HepG2 (cell line): Measurements from ENCODE around the gene KATNB1. TPM values are rescaled to one million over a fixed set of nuclear protein-coding genes. Genes with fewer than 3 reads are reported as not detected.

Experiments
- ARNT ChIP-seq: fragments of 450-650 bp; IDR thresholded peaks from 2 replicates; pipeline ENCODE4 v1.6.1; 2017
- CBX2 ChIP-seq, 2 experiments: fragments of 200-600 bp in 1 of 2; sonication (generic); formaldehyde crosslinking in 1 of 2; IDR thresholded peaks; 2 replicates each; pipeline versions ENCODE4 v1.7.0 to v1.8.1; 2018 to 2022; ENCODE audit warnings: low read depth in 2 of 2, low read length in 1 of 2, mild to moderate bottlenecking in 1 of 2, missing genetic modification reagents in 1 of 2
- ETV6 ChIP-seq: sonication (generic); formaldehyde crosslinking; conservative IDR thresholded peaks from 2 replicates; pipeline ENCODE4 v1.4.0; 2020; ENCODE audit warnings: missing genetic modification reagents
- FOXC1 ChIP-seq: sonication (generic); formaldehyde crosslinking; IDR thresholded peaks from 2 replicates; pipeline ENCODE4 v1.8.0; 2022; ENCODE audit warnings: mild to moderate bottlenecking, missing genetic modification reagents, borderline replicate concordance
- KLF6 ChIP-seq: IDR thresholded peaks from 2 replicates; pipeline ENCODE4 v1.8.0; 2016; ENCODE audit warnings: missing biosample characterization, missing genetic modification reagents
- NONO ChIP-seq, 2 experiments: fragments of 450-650 bp in 1 of 2; sonication (generic) in 1 of 2; formaldehyde crosslinking in 1 of 2; IDR thresholded peaks in 1 of 2; conservative IDR thresholded peaks in 1 of 2; 2 replicates each; pipeline versions ENCODE4 v1.6.1 to v1.8.0; 2017 to 2022; ENCODE audit warnings: mild to moderate bottlenecking in 1 of 2, missing genetic modification reagents in 1 of 2, moderate library complexity in 1 of 2
- SAFB2 ChIP-seq: sonication (generic); formaldehyde crosslinking; IDR thresholded peaks from 2 replicates; pipeline ENCODE4 v1.5.1; 2020; ENCODE audit warnings: missing genetic modification reagents, low read depth, mild to moderate bottlenecking, borderline replicate concordance
- SIX1 ChIP-seq: sonication (generic); formaldehyde crosslinking; IDR thresholded peaks from 2 replicates; pipeline ENCODE4 v1.4.0; 2020; ENCODE audit warnings: missing genetic modification reagents, borderline replicate concordance
- SP5 ChIP-seq: IDR thresholded peaks from 2 replicates; pipeline ENCODE4 v1.6.1; 2016; ENCODE audit warnings: low read depth, borderline replicate concordance
- SRSF4 ChIP-seq: fragments of 200-400 bp; formaldehyde crosslinking; IDR thresholded peaks from one replicate; pipeline ENCODE4 v1.6.1; 2018; ENCODE audit warnings: mild to moderate bottlenecking, low read depth, low read length, moderate library complexity; ENCODE audit not compliant: poor library complexity, severe bottlenecking
- ZKSCAN8 ChIP-seq: IDR thresholded peaks from 2 replicates; pipeline ENCODE4 v1.6.1; 2016; ENCODE audit warnings: borderline replicate concordance, missing genetic modification reagents, missing compliant biosample characterization
- ZMYM3 ChIP-seq: sonication (generic); formaldehyde crosslinking; IDR thresholded peaks from 2 replicates; pipeline ENCODE4 v1.5.1; 2020; ENCODE audit warnings: mild to moderate bottlenecking, missing genetic modification reagents
- ZNF10 ChIP-seq: sonication (generic); formaldehyde crosslinking; IDR thresholded peaks from 2 replicates; pipeline ENCODE4 v1.4.0; 2020; ENCODE audit warnings: mild to moderate bottlenecking, low read depth, missing genetic modification reagents, borderline replicate concordance
- ZNF234 ChIP-seq: sonication (generic); formaldehyde crosslinking; conservative IDR thresholded peaks from 2 replicates; pipeline ENCODE4 v1.5.1; 2020; ENCODE audit warnings: mild to moderate bottlenecking, missing genetic modification reagents
- ZNF570 ChIP-seq: sonication (generic); formaldehyde crosslinking; IDR thresholded peaks from 2 replicates; pipeline ENCODE4 v1.4.0; 2020; ENCODE audit warnings: mild to moderate bottlenecking, missing genetic modification reagents, borderline replicate concordance
- polyA plus RNA-seq, 8 experiments: library from polyadenylated mRNA; depleted of rRNA in 3 of 8; stranded (reverse) in 7 of 8; unstranded in 1 of 8; fragments of >200 nt; fragmentation: Illumina TruSeq in 4 of 8; extraction: Trizol in 4 of 8; gene quantifications; 2 replicates each; pipeline versions ENCODE4 v1.2.1 to v1.2.3, GENCODE V29; 2011 to 2016; ENCODE audit warnings: low read depth in 4 of 8, missing spikeins in 1 of 8, mixed read lengths in 1 of 8; ENCODE audit not compliant: insufficient read depth in 1 of 8
- total RNA-seq, 5 experiments: library from RNA; depleted of rRNA; stranded (reverse); fragments of >200 nt; fragmentation: Illumina TruSeq; extraction: Trizol; gene quantifications; 2 replicates each; pipeline ENCODE4 v1.2.3, GENCODE V29; 2016; ENCODE audit warnings: low read depth in 1 of 5
- TF ChIP-seq, protein P1 (sequence below): IDR thresholded peaks from 2 replicates; pipeline ENCODE4 v1.6.1; 2012; ENCODE audit warnings: low read depth, low read length, improper control_type of control experiment
- TF ChIP-seq, protein P2 (sequence below): sonication (generic); formaldehyde crosslinking; IDR thresholded peaks from 2 replicates; pipeline ENCODE4 v1.8.0; 2023; ENCODE audit warnings: mild to moderate bottlenecking, missing genetic modification reagents
- TF ChIP-seq, protein P3 (sequence below): IDR thresholded peaks from 2 replicates; pipeline ENCODE4 v1.6.1; 2016; ENCODE audit warnings: mild to moderate bottlenecking
- TF ChIP-seq, protein P4 (sequence below): IDR thresholded peaks from 2 replicates; pipeline ENCODE4 v1.6.1; 2012; ENCODE audit warnings: low read length, improper control_type of control experiment

KATNB1 gene
- total and polyA plus RNA-seq, 2 of the 13 experiments (the other 11 are each of a cell fraction or from before 2014, with no cell fraction given): 31.5 to 43.5 TPM

DNA sequence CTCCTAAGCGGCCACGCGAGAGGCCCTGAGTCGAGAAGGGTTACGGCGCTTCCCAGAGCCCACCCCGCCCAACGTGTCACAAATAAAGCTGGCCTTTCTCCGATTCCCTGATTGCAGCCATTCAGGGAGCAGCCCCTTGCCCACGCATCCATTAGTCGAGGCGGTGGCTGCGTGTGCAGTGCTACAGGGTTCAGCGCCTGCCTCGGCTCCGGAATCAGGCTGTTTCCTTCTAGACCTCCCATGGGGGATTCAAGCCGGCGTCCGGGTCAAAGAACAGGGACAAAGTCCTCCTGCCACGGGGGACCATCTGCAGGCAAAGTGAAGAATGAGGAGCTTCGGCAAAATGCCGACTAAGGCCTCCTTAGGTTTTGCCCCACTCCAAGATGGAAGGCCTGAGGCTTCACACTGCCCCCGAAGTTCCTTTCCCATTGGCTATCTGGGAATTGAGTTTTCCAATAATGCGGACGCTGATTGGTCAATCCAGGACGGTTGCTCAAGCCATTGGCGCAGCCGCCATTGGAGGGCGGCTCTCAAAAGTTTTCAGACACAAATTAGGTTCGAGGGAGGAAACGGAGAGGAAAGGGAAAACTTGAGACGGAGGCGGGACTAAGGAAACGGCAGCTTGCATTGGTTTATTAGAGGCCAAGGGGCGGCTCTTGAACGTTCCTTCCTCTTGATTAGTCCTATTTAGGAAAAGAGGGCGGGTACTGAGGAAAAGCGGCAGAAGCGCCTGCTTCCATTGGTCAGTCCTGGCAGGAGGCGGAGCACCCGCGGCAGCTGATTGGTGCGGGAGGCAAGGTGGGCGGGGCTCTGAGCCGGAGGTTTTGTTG lies 430 bp upstream of the KATNB1 start (continued):
- TF ChIP-seq, protein P1, sequence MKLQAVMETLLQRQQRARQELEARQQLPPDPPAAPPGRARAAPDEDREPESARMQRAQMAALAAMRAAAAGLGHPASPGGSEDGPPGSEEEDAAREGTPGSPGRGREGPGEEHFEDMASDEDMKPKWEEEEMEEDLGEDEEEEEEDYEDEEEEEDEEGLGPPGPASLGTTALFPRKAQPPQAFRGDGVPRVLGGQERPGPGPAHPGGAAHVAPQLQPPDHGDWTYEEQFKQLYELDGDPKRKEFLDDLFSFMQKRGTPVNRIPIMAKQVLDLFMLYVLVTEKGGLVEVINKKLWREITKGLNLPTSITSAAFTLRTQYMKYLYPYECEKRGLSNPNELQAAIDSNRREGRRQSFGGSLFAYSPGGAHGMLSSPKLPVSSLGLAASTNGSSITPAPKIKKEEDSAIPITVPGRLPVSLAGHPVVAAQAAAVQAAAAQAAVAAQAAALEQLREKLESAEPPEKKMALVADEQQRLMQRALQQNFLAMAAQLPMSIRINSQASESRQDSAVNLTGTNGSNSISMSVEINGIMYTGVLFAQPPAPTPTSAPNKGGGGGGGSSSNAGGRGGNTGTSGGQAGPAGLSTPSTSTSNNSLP: peak; percentile 54; the same call in 1 of the 2 replicates
- TF ChIP-seq SAFB2 (CRISPR knock-in tag) (no peak; the same call in 1 of the 2 replicates), ETV6 (no peak), ZNF10 (CRISPR knock-in tag) (no peak), ZNF570 (CRISPR knock-in tag) (no peak), SP5 (CRISPR knock-in tag) (peak; percentile 95), CBX2 (IDR thresholded peaks at IDR 0.05; ENCODE audit: low read depth, low read length) (no peak), CBX2 (CRISPR knock-in tag; IDR thresholded peaks at IDR 0.05; ENCODE audit: low read depth) (no peak), ZNF234 (CRISPR knock-in tag) (no peak), FOXC1 (CRISPR knock-in tag) (peak; percentile 60; the same call in 1 of the 2 replicates), ZMYM3 (CRISPR knock-in tag) (0 out of 2 replicates have a peak, but pooled peaks have one; percentile 4), NONO (IDR thresholded peaks at IDR 0.05) (no peak), NONO (CRISPR knock-in tag; conservative IDR thresholded peaks at IDR 0.05) (no peak; the same call in 1 of the 2 replicates), SIX1 (CRISPR knock-in tag) (0 out of 2 replicates have a peak, but pooled peaks have one; percentile 53), KLF6 (CRISPR knock-in tag) (no peak), ARNT (no peak), ZKSCAN8 (CRISPR knock-in tag) (no peak), SRSF4 (no peak)
- TF ChIP-seq, protein P2, sequence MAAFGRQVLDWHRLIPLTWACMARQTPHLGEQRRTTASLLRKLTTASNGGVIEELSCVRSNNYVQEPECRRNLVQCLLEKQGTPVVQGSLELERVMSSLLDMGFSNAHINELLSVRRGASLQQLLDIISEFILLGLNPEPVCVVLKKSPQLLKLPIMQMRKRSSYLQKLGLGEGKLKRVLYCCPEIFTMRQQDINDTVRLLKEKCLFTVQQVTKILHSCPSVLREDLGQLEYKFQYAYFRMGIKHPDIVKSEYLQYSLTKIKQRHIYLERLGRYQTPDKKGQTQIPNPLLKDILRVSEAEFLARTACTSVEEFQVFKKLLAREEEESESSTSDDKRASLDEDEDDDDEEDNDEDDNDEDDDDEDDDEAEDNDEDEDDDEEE (CRISPR knock-in tag): no peak
- TF ChIP-seq, protein P3, sequence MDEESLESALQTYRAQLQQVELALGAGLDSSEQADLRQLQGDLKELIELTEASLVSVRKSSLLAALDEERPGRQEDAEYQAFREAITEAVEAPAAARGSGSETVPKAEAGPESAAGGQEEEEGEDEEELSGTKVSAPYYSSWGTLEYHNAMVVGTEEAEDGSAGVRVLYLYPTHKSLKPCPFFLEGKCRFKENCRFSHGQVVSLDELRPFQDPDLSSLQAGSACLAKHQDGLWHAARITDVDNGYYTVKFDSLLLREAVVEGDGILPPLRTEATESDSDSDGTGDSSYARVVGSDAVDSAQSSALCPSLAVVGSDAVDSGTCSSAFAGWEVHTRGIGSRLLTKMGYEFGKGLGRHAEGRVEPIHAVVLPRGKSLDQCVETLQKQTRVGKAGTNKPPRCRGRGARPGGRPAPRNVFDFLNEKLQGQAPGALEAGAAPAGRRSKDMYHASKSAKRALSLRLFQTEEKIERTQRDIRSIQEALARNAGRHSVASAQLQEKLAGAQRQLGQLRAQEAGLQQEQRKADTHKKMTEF (CRISPR knock-in tag): peak; percentile 77
- TF ChIP-seq, protein P4, sequence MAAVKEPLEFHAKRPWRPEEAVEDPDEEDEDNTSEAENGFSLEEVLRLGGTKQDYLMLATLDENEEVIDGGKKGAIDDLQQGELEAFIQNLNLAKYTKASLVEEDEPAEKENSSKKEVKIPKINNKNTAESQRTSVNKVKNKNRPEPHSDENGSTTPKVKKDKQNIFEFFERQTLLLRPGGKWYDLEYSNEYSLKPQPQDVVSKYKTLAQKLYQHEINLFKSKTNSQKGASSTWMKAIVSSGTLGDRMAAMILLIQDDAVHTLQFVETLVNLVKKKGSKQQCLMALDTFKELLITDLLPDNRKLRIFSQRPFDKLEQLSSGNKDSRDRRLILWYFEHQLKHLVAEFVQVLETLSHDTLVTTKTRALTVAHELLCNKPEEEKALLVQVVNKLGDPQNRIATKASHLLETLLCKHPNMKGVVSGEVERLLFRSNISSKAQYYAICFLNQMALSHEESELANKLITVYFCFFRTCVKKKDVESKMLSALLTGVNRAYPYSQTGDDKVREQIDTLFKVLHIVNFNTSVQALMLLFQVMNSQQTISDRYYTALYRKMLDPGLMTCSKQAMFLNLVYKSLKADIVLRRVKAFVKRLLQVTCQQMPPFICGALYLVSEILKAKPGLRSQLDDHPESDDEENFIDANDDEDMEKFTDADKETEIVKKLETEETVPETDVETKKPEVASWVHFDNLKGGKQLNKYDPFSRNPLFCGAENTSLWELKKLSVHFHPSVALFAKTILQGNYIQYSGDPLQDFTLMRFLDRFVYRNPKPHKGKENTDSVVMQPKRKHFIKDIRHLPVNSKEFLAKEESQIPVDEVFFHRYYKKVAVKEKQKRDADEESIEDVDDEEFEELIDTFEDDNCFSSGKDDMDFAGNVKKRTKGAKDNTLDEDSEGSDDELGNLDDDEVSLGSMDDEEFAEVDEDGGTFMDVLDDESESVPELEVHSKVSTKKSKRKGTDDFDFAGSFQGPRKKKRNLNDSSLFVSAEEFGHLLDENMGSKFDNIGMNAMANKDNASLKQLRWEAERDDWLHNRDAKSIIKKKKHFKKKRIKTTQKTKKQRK: peak; percentile 86
